GM12892 (cell line): Measurements from ENCODE around the gene HOGA1.
"Not testable (repeated sequence)": the region's sequence is repeated elsewhere in the genome, so short reads cannot be mapped to it uniquely, and the experiment has no call there.

Experiments
- DNase-seq: peaks from one replicate; pipeline ENCODE4 v3.0.0; 2011; ENCODE audit not compliant: insufficient read length
- FAIRE-seq: peaks from 2 replicates; lab custom pipeline; 2011; peaks lifted over from hg19 to GRCh38; lab: Jason Lieb, UNC
- POLR2A ChIP-seq: IDR thresholded peaks from 2 replicates; pipeline ENCODE4 v1.6.1; 2011; ENCODE audit warnings: low read depth, low read length, control low read depth
- POLR2AphosphoS5 ChIP-seq: IDR thresholded peaks from 2 replicates; pipeline ENCODE4 v1.6.1; 2011; ENCODE audit warnings: low read depth, low read length, control low read depth
- TAF1 ChIP-seq: IDR thresholded peaks from 2 replicates; pipeline ENCODE4 v1.6.1; 2011; ENCODE audit warnings: low read depth, mild to moderate bottlenecking, control low read depth, low read length, borderline replicate concordance

Gene HOGA1

GRCh38 chr10:97640868-97641811 is 57.0 kb downstream of the HOGA1 start:
- FAIRE-seq (peak; percentile 58), DNase-seq (peak; percentile 37)
- TF ChIP-seq POLR2AphosphoS5 (peak; percentile 11; the same call in 1 of the 2 replicates), POLR2A (no peak), TAF1 (no peak)

DNA sequence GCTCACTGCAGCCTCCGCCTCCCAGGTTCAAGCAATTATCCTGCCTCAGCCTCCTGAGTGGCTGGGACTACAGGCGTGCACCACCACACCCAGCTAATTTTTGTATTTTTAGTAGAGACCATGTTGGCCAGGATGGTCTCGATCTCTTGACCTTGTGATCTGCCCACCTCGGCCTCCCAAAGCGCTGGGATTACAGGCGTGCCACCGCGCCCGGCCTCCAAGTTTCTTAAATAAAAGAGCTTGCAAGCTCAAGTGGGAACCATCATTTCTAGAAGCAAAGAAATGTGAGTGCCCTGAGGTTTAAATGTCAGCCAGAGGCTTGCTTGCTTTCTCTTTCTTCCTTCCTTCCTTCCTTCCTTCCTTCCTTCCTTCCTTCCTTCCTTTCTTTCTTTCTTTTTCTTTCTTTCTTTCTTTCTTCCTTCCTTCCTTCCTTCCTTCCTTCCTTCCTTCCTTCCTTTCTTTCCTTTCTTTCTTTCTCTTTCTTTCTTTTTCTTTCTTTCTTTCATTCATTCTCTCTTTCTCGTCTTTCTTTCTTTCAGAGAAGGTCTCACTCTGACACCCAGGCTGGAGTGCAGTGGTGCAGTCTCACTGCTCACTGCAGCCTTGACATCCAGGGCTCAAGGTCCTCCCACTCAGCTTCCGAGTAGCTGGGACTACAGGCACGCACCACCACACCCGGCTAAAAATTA is 58.4 kb downstream of the HOGA1 start:
- not testable (repeated sequence) for FAIRE-seq

DNA sequence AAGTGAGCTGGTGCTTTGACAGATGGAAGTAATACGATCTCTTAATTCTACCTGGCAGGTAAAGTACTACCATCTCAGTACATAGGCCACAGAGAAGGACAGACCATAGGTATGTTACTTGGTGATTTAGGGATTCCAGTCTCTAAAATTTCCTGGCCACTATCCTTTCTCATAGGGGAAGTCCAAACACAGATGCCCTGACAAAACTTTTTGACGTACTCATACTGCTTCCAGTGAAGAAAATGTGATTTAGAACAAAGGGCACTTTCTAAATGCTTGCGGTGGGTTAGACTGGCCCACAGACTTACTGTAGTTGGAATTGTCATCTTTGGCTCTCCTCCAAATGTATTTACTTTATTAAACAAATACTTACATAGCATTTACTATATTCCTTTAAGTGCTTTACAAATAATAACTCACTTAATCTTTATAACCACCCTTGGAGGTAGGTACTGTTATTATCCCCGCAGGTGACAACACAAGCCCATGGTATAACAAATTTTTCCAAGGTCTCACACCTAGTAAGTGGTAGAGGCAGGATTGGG is 59.3 kb downstream of the HOGA1 start:
- DNase-seq (no peak), FAIRE-seq (no peak)
- no peak for TF ChIP-seq POLR2A
- no peak for TF ChIP-seq POLR2AphosphoS5
- no peak for TF ChIP-seq TAF1

More for the DNA sequence above, 58.4 kb downstream of the HOGA1 start:
- DNase-seq, result not testable (repeated sequence)

DNA sequence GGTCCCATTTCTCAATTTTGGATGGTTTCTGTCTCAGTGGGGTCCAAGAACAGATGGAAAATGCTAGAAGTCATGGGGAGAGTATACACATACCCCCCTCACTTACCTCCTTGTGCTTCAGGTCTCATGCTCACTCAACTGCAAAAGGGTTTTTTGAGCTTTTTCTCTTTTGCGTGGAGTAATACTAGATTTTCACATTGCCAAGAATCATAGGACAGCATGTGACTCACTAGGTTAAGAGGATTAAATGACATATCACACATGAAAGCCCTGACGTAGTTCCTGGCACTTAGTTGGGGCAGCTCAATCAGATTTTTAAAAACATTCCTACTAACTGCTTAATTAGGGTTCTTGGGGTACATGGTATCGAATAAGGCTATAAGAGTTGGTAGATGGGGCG is 60.7 kb downstream of the HOGA1 start:
- FAIRE-seq (no peak), DNase-seq (no peak)
- no peak for TF ChIP-seq POLR2A
- TF ChIP-seq TAF1, result no peak
- no peak for TF ChIP-seq POLR2AphosphoS5

- FAIRE-seq, result no peak
- DNase-seq, result no peak
- no peak for TF ChIP-seq POLR2AphosphoS5
- TF ChIP-seq POLR2A, result no peak
- TF ChIP-seq TAF1, result no peak
Measured at GRCh38 chr10:97647556-97647955, 63.4 kb downstream of the HOGA1 start.

- DNase-seq (peak; percentile 42), FAIRE-seq (peak; percentile 81)
- no peak for TF ChIP-seq TAF1
- TF ChIP-seq POLR2A, result peak; percentile 47
Measured at GRCh38 chr10:97648562-97649404, 64.6 kb downstream of the HOGA1 start.

DNA sequence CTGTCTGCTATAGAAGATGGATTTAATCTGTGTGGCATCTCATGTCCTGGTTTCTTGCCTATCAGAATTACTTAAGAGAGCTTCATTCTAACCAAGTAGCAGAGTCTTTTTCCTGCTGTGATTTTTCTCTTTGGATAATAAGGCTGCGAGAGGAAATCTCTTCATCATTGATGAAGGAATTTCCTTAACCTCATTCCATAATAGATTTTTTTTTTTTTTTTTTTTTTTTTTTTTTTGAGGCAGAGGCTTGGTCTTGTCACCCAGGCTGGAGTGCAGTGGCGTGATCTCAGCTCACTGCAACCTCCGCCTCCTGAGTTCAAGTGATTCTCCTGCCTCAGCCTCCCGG is 65.2 kb downstream of the HOGA1 start:
- FAIRE-seq, result not testable (repeated sequence)

DNA sequence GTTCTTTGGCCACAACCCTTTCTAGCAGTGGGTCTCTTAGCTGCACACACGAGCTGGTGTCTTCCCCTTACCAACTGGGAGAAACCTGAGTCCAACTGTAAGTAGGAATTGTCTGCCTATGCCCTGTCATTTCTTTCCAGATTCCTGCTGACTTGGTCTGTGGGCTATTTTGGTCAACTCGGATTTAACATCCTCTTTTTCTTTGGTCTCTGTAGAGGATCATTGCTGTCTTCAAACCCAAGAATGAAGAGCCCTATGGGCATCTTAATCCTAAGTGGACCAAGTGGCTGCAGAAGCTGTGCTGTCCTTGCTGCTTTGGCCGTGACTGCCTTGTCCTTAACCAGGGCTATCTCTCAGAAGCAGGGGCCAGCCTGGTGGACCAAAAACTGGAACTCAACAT is 66.5 kb downstream of the HOGA1 start:
- no peak for DNase-seq
- no peak for TF ChIP-seq POLR2A
- TF ChIP-seq TAF1, result no peak
- no peak for TF ChIP-seq POLR2AphosphoS5
- no peak for FAIRE-seq

More for the DNA sequence above, 65.2 kb downstream of the HOGA1 start:
- DNase-seq, result not testable (repeated sequence)

GRCh38 chr10:97651773-97652172 is 67.6 kb downstream of the HOGA1 start:
- TF ChIP-seq TAF1, result no peak
- no peak for TF ChIP-seq POLR2AphosphoS5
- TF ChIP-seq POLR2A, result no peak
- DNase-seq (no peak), FAIRE-seq (no peak)

GRCh38 chr10:97656777-97657176 is 72.6 kb downstream of the HOGA1 start:
- TF ChIP-seq TAF1, result no peak
- no peak for TF ChIP-seq POLR2AphosphoS5
- TF ChIP-seq POLR2A, result no peak
- no peak for DNase-seq
- no peak for FAIRE-seq

DNA sequence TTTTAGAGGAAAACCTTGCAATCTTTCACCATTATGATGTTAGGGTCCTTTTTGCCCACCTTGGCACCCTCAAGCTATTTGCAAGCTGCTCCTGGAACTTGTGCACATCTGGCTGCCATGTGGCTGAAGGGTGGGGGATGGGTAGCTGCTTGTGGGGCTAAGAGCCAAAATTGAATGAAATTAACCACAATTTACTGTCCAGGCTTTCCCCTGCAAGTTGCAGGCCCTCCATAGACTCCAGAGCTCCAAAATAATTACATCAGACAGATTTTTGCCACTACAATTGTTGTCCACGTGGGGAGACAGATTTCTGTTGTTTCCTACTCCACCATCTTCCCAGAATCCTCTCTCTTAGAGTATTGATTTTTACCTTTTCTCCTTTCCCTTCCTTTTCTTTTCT is 75.4 kb downstream of the HOGA1 start:
- no peak for TF ChIP-seq POLR2A
- no peak for TF ChIP-seq TAF1
- no peak for TF ChIP-seq POLR2AphosphoS5
- DNase-seq (no peak), FAIRE-seq (no peak)
